HEK293T (cell line): ENCODE results near the gene DVL2.

Experiments
- CTCF ChIA-PET: fragments of 350-600 bp; formaldehyde crosslinking; extraction: SDS; loops from one replicate; lab custom pipeline; 2021; ENCODE audit warnings: antibody characterized with exemption, inconsistent platforms; lab: Yijun Ruan, JAX
- POLR2A ChIA-PET: fragments of 350-600 bp; formaldehyde crosslinking; extraction: SDS; loops from one replicate; lab custom pipeline; 2020; ENCODE audit warnings: antibody characterized with exemption, inconsistent platforms; lab: Yijun Ruan, JAX
- DNase-seq: peaks from one replicate; pipeline ENCODE4 v3.0.0; 2012; ENCODE audit warnings: mixed read lengths; ENCODE audit errors: extremely low spot score
- ARNT ChIP-seq: fragments of 450-650 bp; IDR thresholded peaks from 2 replicates; pipeline ENCODE4 v1.6.1; 2017; ENCODE audit warnings: mild to moderate bottlenecking
- BHLHE40 ChIP-seq: fragments of 450-650 bp; IDR thresholded peaks from 2 replicates; pipeline ENCODE4 v1.6.1; 2016; ENCODE audit warnings: mild to moderate bottlenecking, moderate library complexity, borderline replicate concordance
- CTBP1 ChIP-seq: fragments of 450-650 bp; IDR thresholded peaks from 2 replicates; pipeline ENCODE4 v1.6.1; 2016; ENCODE audit warnings: borderline replicate concordance
- ELF4 ChIP-seq: fragments of 450-650 bp; IDR thresholded peaks from 2 replicates; pipeline ENCODE4 v1.6.1; 2017; ENCODE audit warnings: antibody characterized with exemption
- FOXA1 ChIP-seq: fragments of 450-650 bp; IDR thresholded peaks from 2 replicates; pipeline ENCODE4 v1.6.1; 2016; ENCODE audit warnings: mild to moderate bottlenecking
- FOXK2 ChIP-seq: fragments of 450-650 bp; IDR thresholded peaks from 2 replicates; pipeline ENCODE4 v1.6.1; 2016; ENCODE audit warnings: mild to moderate bottlenecking
- FOXM1 ChIP-seq: fragments of 450-650 bp; IDR thresholded peaks from 2 replicates; pipeline ENCODE4 v1.6.1; 2017; ENCODE audit warnings: mild to moderate bottlenecking, borderline replicate concordance
- HDGF ChIP-seq: fragments of 450-650 bp; IDR thresholded peaks from 2 replicates; pipeline ENCODE4 v1.6.1; 2017; ENCODE audit warnings: antibody characterized with exemption, borderline replicate concordance
- L3MBTL2 ChIP-seq: fragments of 450-650 bp; conservative IDR thresholded peaks from 2 replicates; pipeline ENCODE4 v1.6.1; 2016; ENCODE audit warnings: mild to moderate bottlenecking
- LEF1 ChIP-seq: fragments of 450-650 bp; IDR thresholded peaks from 2 replicates; pipeline ENCODE4 v1.6.1; 2017; ENCODE audit warnings: mild to moderate bottlenecking, borderline replicate concordance
- NFRKB ChIP-seq: fragments of 450-650 bp; IDR thresholded peaks from 2 replicates; pipeline ENCODE4 v1.6.1; 2016; ENCODE audit warnings: mild to moderate bottlenecking, moderate library complexity
- PKNOX1 ChIP-seq: fragments of 450-650 bp; IDR thresholded peaks from 2 replicates; pipeline ENCODE4 v1.6.1; 2016
- SP1 ChIP-seq: fragments of 450-650 bp; IDR thresholded peaks from 2 replicates; pipeline ENCODE4 v1.6.1; 2017
- SUZ12 ChIP-seq: fragments of 450-650 bp; IDR thresholded peaks from 2 replicates; pipeline ENCODE4 v1.6.1; 2016; ENCODE audit warnings: mild to moderate bottlenecking
- TARDBP ChIP-seq: fragments of 450-650 bp; IDR thresholded peaks from 2 replicates; pipeline ENCODE4 v1.6.1; 2016
- ZNF384 ChIP-seq: fragments of 450-650 bp; IDR thresholded peaks from 2 replicates; pipeline ENCODE4 v1.6.1; 2016

Gene DVL2

GRCh38 chr17:7243453-7243729, 9.1 kb upstream of the DVL2 start:
- POLR2A ChIA-PET = interaction anchor here (1.4 to 9.7 kb wide), 6 partner anchors 7 to 86 kb away, joined by 3 to 166 read pairs (median 9); partner anchors contain the start of genes ACADVL, CTDNEP1, DLG4 and DVL2
- TF ChIP-seq ELF4 (no peak), HDGF (no peak), FOXM1 (no peak), NFRKB (no peak), ARNT (no peak), SP1 (no peak), SUZ12 (no peak), L3MBTL2 (no peak), CTBP1 (no peak), FOXA1 (no peak), PKNOX1 (no peak), LEF1 (no peak), ZNF384 (no peak), FOXK2 (no peak), TARDBP (no peak), BHLHE40 (no peak)
- CTCF ChIA-PET = interaction anchor here (0.6 kb wide), 1 partner anchor 372 kb away, joined by 3 read pairs; no protein-coding TSS in a partner anchor
- no peak for DNase-seq

GRCh38 chr17:7242717-7243452, 8.6 kb upstream of the DVL2 start:
- DNase-seq = peak; percentile 79
- ChIA-PET POLR2A (interaction anchor here (1.4 to 9.7 kb wide), 8 partner anchors 7 to 87 kb away, joined by 3 to 166 read pairs (median 8); partner anchors contain the start of genes ACADVL, CTDNEP1, DLG4 and DVL2), CTCF (interaction anchor here (0.9 kb wide), 1 partner anchor 22 kb away, joined by 4 read pairs; no protein-coding TSS in a partner anchor)
- TF ChIP-seq FOXM1 (peak; percentile 77; the same call in 1 of the 2 replicates), BHLHE40 (no peak), NFRKB (no peak), CTBP1 (peak; percentile 76), L3MBTL2 (peak; percentile 61), SUZ12 (no peak), FOXK2 (no peak), ELF4 (peak; percentile 38; the same call in 1 of the 2 replicates), FOXA1 (no peak), LEF1 (no peak), HDGF (peak; percentile 83; the same call in 1 of the 2 replicates), SP1 (no peak)

GRCh38 chr17:7241783-7242716, 7.7 kb upstream of the DVL2 start, which contains the start of gene GABARAP:
Gene GABARAP, minus strand, starts transcription at chr17:7242449. Its CDS starts 119 bp downstream, at chr17:7242330.
- CTCF ChIA-PET = interaction anchor here (0.9 to 1.4 kb wide), 2 partner anchors 9 to 21 kb away, joined by 3 to 4 read pairs; partner anchors contain the start of gene CTDNEP1
- TF ChIP-seq SUZ12 (no peak), L3MBTL2 (peak; percentile 57), CTBP1 (no peak; the same call in 1 of the 2 replicates), ELF4 (no peak), FOXM1 (peak; percentile 85; the same call in 1 of the 2 replicates), NFRKB (no peak), ARNT (no peak), LEF1 (no peak), HDGF (no peak)
- POLR2A ChIA-PET = interaction anchor here (0.7 to 9.7 kb wide), 12 partner anchors 8 to 88 kb away, joined by 3 to 166 read pairs (median 5); partner anchors contain the start of genes ACADVL, CTDNEP1, DLG4 and DVL2
- DNase-seq = peak; percentile 66

GRCh38 chr17:7241090-7241733, 6.9 kb upstream of the DVL2 start:
- TF ChIP-seq BHLHE40 = no peak
- TF ChIP-seq ELF4 = no peak
- no peak for TF ChIP-seq SP1
- no peak for TF ChIP-seq LEF1
- no peak for TF ChIP-seq CTBP1
- no peak for TF ChIP-seq HDGF
- no peak for TF ChIP-seq FOXK2
- ChIA-PET CTCF (interaction anchor here (1.4 kb wide), 1 partner anchor 10 kb away, joined by 3 read pairs; the partner anchor contains the start of gene CTDNEP1), POLR2A (interaction anchor here (0.7 to 9.7 kb wide), 9 partner anchors 9 to 89 kb away, joined by 3 to 166 read pairs (median 5); partner anchors contain the start of genes ACADVL, CTDNEP1, DLG4 and ELP5)
- DNase-seq = no peak

GRCh38 chr17:7240375-7240774, 6.1 kb upstream of the DVL2 start:
- TF ChIP-seq ARNT (no peak), TARDBP (no peak), SP1 (no peak), FOXK2 (no peak), LEF1 (no peak), BHLHE40 (no peak), ELF4 (no peak), HDGF (no peak), FOXM1 (no peak), ZNF384 (no peak), PKNOX1 (no peak), CTBP1 (no peak), NFRKB (no peak), L3MBTL2 (no peak), SUZ12 (no peak), FOXA1 (no peak)
- POLR2A ChIA-PET = interaction anchor here (6.3 to 9.7 kb wide), 2 partner anchors 10 to 19 kb away, joined by 52 to 166 read pairs; partner anchors contain the start of genes ACADVL, CTDNEP1, DLG4 and ELP5
- DNase-seq = no peak
- CTCF ChIA-PET = interaction anchor here (1.4 kb wide), 1 partner anchor 11 kb away, joined by 3 read pairs; the partner anchor contains the start of gene CTDNEP1
